Lung (tissue), 12 donors: ENCODE data around the gene ABCA7. TPM values are rescaled to one million over a fixed set of nuclear protein-coding genes. Genes with fewer than 3 reads are reported as not detected.

Source experiments
- ATAC-seq: fragments of 200-7000 bp; cut with Tn5 transposase; one replicate; pipeline ENCODE4 v1.9.1; 2020; ENCODE audit warnings: moderate number of reproducible peaks; ENCODE audit not compliant: insufficient read depth, low FRiP score
- DNase-seq, 3 donors: peaks; one replicate each; pipeline ENCODE4 v3.0.0-alpha.2; 2013 to 2017
- H3K27ac ChIP-seq, 2 donors: one replicate each; pipeline ENCODE4 v1.5.1; 2013; ENCODE audit warnings: mild to moderate bottlenecking in 2 of 2, moderate library complexity in 2 of 2, control low read depth in 1 of 2, inconsistent platforms in 1 of 2, low read depth in 1 of 2, low read length in 1 of 2
- H3K27me3 ChIP-seq, 3 donors: one replicate each; pipeline ENCODE4 v1.5.1; 2013; ENCODE audit warnings: low read length in 2 of 3; ENCODE audit not compliant: control insufficient read depth in 3 of 3, insufficient read depth in 3 of 3
- H3K36me3 ChIP-seq, 4 donors: one replicate each; pipeline ENCODE4 v1.5.1; 2013; ENCODE audit warnings: low read length in 4 of 4, mild to moderate bottlenecking in 1 of 4, moderate library complexity in 1 of 4; ENCODE audit not compliant: control insufficient read depth in 4 of 4, insufficient read depth in 4 of 4
- H3K4me1 ChIP-seq, 5 donors: one replicate each; pipeline ENCODE4 v1.5.1; 2013; ENCODE audit warnings: low read length in 5 of 5, mild to moderate bottlenecking in 2 of 5, moderate library complexity in 1 of 5; ENCODE audit not compliant: control insufficient read depth in 5 of 5, insufficient read depth in 5 of 5
- H3K4me3 ChIP-seq: one replicate; pipeline ENCODE4 v1.5.1; 2013; ENCODE audit warnings: mild to moderate bottlenecking, control low read depth, moderate library complexity
- H3K9ac ChIP-seq, 2 donors: one replicate each; pipeline ENCODE4 v1.5.1; 2013; ENCODE audit warnings: low read length in 2 of 2, control low read depth in 1 of 2; ENCODE audit not compliant: insufficient read depth in 1 of 2
- H3K9me3 ChIP-seq, 4 donors: one replicate each; pipeline ENCODE4 v1.5.1; 2013; ENCODE audit warnings: low read length in 3 of 4, mild to moderate bottlenecking in 1 of 4, moderate library complexity in 1 of 4; ENCODE audit not compliant: control insufficient read depth in 4 of 4, insufficient read depth in 3 of 4
- WGBS, 2 donors: extraction: QIAGEN DNeasy Blood & Tissue Kit; methylation state at CpG; one replicate each; pipeline ENCODE4 v1.1.7; 2013; 5-methylcytosine and 5-hydroxymethylcytosine counted together
- polyA plus RNA-seq, 2 donors: library from polyadenylated mRNA; stranded (reverse); fragments of 200-250 nt; gene quantifications; one replicate each; pipeline ENCODE4 v1.2.1, GENCODE V29; 2013
- total RNA-seq, 2 donors: library from RNA; depleted of rRNA in 1 of 2; stranded (reverse); fragments of >200 nt in 1 of 2; gene quantifications; one replicate each; pipeline ENCODE4 v1.2.1, GENCODE V29; 2014 to 2021
- TF ChIP-seq, protein P1 (sequence below): IDR thresholded peaks from 2 replicates; pipeline ENCODE4 v1.5.1; 2012; ENCODE audit warnings: mild to moderate bottlenecking; ENCODE audit errors: control extremely low read depth, extremely low read depth
- donor health status: control.
- donor health status: control.
- donor health status: Bipolar disorder and iron deficiency.
- donor health status: healthy.
- donor health status: DM: yes; HTN: yes; CAD: no.

ABCA7 gene
- total and polyA plus RNA-seq, 4 donors = 20.1 to 54.4 (median 41.7) TPM

DNA sequence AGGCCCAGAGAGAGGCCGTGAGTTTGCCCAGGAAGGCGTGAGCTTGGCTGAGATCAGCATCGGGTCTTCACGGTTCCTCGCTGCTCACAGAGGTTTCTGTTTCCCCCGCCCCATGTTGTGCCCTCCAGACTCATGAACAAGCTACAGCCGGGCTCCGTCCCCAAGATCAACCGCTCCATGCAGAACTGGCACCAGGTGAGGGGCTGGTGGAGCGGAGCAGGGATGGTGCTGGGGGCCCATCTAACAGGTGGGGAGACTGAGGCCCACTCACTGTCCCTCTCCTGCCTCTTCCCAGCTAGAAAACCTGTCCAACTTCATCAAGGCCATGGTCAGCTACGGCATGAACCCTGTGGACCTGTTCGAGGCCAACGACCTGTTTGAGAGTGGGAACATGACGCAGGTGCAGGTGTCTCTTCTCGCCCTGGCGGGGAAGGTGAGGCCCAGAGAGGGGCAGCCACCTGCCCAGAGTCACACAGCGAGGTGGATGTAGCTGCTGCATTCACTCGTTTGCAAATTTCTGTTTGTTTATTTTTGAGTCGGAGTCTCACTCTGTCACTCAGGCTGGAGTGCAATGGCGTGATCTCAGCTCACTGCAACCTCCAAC lies 7.5 kb upstream of the ABCA7 start:
- no peak for ATAC-seq
- H3K9me3 ChIP-seq = no peaks in the 10 kb centered on the region
- peaks cover 0 to 12% (median 0%) of the 10 kb centered on the region in 5 donors for H3K4me1 ChIP-seq
- no peak for DNase-seq
- WGBS, 2 donors = 90% methylated on average over 20 of the region's 20 CpGs
- peaks cover 6 to 29% (median 9%) of the 10 kb centered on the region in 4 donors for H3K36me3 ChIP-seq
- no peak overlapping the region for H3K9ac ChIP-seq
- TF ChIP-seq, protein P1, sequence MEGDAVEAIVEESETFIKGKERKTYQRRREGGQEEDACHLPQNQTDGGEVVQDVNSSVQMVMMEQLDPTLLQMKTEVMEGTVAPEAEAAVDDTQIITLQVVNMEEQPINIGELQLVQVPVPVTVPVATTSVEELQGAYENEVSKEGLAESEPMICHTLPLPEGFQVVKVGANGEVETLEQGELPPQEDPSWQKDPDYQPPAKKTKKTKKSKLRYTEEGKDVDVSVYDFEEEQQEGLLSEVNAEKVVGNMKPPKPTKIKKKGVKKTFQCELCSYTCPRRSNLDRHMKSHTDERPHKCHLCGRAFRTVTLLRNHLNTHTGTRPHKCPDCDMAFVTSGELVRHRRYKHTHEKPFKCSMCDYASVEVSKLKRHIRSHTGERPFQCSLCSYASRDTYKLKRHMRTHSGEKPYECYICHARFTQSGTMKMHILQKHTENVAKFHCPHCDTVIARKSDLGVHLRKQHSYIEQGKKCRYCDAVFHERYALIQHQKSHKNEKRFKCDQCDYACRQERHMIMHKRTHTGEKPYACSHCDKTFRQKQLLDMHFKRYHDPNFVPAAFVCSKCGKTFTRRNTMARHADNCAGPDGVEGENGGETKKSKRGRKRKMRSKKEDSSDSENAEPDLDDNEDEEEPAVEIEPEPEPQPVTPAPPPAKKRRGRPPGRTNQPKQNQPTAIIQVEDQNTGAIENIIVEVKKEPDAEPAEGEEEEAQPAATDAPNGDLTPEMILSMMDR = no peak
- H3K27ac ChIP-seq = no peak overlapping the region
- no peaks in the 10 kb centered on the region for H3K27me3 ChIP-seq
- no peak overlapping the region for H3K4me3 ChIP-seq

DNA sequence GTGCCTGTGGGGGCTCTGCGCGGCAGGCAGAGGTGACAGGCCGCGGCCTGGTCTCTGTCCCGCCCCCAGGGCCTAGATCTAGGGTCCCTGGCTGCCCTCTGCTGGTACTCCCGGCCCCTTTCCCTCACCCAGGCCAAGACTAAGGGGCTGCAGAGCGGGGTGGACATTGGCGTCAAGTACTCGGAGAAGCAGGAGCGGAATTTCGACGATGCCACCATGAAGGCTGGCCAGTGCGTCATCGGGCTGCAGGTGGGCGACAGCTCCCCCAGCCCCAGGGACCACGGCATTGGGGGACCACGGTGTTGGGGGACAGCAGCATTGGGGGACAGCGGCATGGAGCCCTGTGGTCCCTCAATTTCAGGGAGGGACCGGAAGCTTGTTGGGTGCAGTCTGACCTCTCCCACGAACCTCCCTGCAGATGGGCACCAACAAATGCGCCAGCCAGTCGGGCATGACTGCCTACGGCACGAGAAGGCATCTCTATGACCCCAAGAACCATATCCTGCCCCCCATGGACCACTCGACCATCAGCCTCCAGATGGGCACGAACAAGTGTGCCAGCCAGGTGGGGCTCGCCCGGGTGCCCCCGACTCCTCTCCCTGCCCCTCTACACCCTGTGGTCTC lies 3.8 kb upstream of the ABCA7 start:
- Histone ChIP-seq H3K9ac (no peak overlapping the region), H3K36me3 (peaks cover 7 to 28% (median 12%) of the 10 kb centered on the region in 4 donors), H3K4me3 (no peak overlapping the region), H3K27me3 (no peaks in the 10 kb centered on the region), H3K9me3 (no peaks in the 10 kb centered on the region), H3K4me1 (peaks cover 0 to 16% (median 1%) of the 10 kb centered on the region in 5 donors), H3K27ac (no peak overlapping the region)
- WGBS, 2 donors = 91 to 94% methylated on average over 28 to 29 of the region's 29 CpGs
- TF ChIP-seq, protein P1 = no peak
- no peak for DNase-seq
- no peak for ATAC-seq

DNA sequence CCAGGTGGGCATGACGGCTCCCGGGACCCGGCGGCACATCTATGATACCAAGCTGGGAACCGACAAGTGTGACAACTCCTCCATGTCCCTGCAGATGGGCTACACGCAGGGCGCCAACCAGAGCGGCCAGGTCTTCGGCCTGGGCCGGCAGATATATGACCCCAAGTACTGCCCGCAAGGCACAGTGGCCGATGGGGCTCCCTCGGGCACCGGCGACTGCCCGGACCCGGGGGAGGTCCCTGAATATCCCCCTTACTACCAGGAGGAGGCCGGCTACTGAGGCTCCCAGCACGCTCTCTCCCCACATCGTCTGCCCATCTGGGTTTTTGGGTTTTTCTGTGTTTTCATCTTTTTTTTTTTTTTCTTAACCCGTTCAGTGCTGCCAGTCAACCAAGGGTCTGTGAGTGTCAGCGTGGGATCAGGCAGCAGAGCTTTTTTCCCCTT lies 2.3 kb upstream of the ABCA7 start:
- 45 to 68% methylated on average over 22 of the region's 22 CpGs for WGBS, 2 donors
- Histone ChIP-seq H3K27me3 (no peaks in the 10 kb centered on the region), H3K27ac (peak overlapping the region in 1 of 2 donors; percentile 40), H3K9me3 (no peaks in the 10 kb centered on the region), H3K36me3 (peaks cover 3 to 21% (median 6%) of the 10 kb centered on the region in 4 donors), H3K4me3 (no peak overlapping the region), H3K9ac (no peak overlapping the region), H3K4me1 (peaks cover 0 to 28% (median 3%) of the 10 kb centered on the region in 5 donors)
- no peak for DNase-seq
- no peak for ATAC-seq
- TF ChIP-seq, protein P1 = no peak
